Superior temporal gyrus (tissue), 1 donor: ENCODE measurements around the gene ASTN1.
A peak's percentile ranks its signal among the peaks of the same experiment; 100 is the strongest.

Source experiments
- DNase-seq: peaks from one replicate; pipeline ENCODE4 v3.0.0-alpha.2; 2016; ENCODE audit errors: extremely low spot score

ASTN1 gene

GRCh38 chr1:176993587-176993986 is 170.9 kb downstream of the ASTN1 start:
- no peak for DNase-seq

- no peak for DNase-seq
Measured at GRCh38 chr1:176989754-176990153, 174.8 kb downstream of the ASTN1 start.

- DNase-seq = no peak
Measured at GRCh38 chr1:176989023-176989422, 175.5 kb downstream of the ASTN1 start.

GRCh38 chr1:176987016-176987415 is 177.5 kb downstream of the ASTN1 start:
- no peak for DNase-seq

- no peak for DNase-seq
Measured at GRCh38 chr1:176983731-176984130, 180.8 kb downstream of the ASTN1 start.

- no peak for DNase-seq
Measured at GRCh38 chr1:176976771-176977170, 187.7 kb downstream of the ASTN1 start.

DNA sequence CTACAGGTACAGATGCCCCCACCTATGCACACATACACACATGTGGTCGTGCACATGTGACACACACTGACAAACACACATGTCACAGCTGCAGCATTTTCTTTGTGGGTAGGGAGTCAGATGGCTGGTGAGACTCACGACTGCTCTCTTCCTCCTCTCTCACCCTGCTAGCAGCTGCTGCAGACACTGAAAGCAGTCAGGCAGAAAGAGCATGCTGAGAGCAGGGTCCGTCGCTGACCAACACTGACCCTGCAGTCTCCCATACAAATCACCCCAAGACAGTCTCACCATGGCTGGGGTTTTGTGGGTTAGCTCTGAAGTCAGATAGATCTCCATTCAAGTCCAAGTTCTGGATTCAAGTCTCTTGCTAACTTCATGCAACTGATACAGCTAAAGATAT is 188.3 kb downstream of the ASTN1 start:
- DNase-seq = no peak

DNA sequence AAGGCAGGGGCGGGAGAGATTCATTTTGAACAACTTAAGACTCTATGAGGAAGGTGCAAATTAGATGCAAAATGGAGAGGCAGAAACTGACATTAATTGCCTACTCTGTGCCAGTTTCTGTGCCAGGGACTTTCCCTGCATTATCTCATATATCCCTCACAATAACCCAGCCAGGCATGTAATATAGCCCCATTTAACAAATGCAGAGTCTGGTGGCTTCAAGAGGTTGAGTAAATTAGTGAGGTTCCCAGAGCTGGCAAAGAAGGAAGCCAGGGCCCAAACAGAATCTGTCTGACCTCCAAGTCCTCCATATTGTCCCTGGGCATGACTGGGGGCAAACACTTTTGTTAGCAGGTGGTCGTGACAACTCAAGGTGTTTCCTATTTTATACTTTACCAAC is 199.8 kb downstream of the ASTN1 start:
- DNase-seq = no peak

DNA sequence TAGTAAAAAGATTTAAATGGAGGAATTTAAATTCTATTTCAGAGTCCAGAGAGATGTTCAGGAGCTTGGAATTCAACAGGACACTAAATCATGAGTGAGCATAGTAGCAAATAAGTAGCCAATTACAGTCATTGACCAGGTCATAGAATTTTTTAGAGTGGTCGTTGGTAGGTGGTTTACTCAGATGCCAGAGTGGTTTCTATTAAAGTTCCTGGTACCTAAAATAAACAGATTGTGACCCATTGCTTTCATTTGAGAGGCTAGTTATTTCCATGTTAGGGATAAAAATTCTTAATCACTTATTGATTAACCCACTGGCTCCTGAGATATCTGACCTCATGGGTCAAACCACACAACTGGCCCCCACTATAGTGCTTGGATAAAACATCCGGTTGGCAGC is 201.3 kb downstream of the ASTN1 start:
- DNase-seq = no peak

DNA sequence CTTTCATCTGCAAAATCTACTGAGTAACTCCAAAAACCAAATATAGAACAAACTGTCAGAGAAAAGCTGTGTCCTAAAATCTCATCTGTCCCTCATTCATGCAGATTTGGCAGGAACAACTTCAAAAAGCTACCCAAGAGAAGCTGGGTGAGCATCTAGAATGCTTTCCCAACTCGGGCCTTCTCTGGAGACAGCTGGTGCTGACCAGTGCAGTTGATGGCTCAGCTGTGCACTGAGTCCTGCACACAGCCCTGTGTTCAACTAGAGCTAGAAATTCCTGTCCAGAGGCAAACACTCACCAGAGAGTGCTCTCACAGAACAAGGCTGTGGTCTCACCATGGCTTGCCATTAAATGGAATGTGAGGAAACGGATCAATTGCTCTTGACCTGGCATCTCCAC is 202.8 kb downstream of the ASTN1 start:
- peak; percentile 27 for DNase-seq

GRCh38 chr1:176959191-176959820 is 205.2 kb downstream of the ASTN1 start:
- DNase-seq = no peak

- no peak for DNase-seq
Measured at GRCh38 chr1:176957603-176958002, 206.9 kb downstream of the ASTN1 start.

- DNase-seq = no peak
Measured at GRCh38 chr1:176954242-176954641, 210.3 kb downstream of the ASTN1 start.

DNA sequence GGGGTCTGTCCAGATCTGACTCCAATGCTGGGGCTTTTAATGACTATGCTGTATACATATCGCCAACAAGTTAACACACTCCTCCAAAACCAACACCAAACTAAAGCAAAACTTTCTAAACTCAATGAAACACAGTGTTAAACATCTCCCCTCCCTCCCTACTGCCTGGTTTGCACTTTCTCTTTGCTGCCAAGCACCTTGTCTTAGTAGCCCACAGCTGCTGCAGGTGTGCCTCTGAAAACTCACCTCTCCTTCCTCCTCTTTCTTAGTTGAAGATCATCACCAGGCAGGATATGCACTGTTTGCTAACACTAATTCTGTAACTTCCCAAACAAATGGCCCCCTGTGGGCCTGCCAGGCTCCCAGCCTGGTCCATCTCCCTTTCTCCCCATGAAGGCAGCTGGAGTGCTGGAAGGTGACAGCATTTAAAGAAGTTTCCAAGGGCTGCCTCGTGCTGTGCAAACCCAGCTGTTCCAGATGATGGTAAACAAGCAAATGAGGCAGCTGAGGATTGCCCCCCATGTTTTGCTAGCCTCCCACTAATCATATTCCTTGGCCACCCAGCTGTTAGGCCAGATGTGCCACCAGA is 213.7 kb downstream of the ASTN1 start:
- no peak for DNase-seq

DNA sequence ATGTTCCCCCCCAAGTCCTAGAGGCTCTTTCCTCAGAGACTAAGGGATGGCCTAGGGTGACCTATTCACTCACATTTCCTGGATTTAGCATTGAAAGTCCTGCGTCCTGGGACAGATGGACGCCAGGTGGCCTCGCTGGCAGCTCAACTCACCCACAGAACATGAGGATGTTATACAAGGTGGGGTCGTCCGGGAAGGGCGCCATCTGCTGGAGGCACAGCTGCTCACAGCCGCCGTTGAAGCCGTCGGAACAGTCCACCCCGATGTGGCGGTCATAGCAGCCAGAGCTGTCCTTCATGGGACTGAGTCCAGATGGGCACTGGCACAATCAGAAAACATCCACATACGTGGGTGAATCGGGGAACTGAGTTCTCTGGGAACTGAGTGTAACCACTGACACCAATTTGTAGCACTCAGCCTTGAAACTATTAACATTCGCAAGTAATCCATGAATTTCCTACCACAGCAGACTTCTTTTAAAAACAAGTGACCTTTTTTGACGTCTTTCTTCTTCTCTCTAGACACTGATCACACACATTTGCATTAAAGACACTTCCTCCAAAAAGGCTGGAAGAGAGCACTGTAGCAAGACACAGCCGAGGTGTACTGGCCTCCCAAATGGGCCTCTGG is 215.4 kb downstream of the ASTN1 start:
- no peak for DNase-seq

DNA sequence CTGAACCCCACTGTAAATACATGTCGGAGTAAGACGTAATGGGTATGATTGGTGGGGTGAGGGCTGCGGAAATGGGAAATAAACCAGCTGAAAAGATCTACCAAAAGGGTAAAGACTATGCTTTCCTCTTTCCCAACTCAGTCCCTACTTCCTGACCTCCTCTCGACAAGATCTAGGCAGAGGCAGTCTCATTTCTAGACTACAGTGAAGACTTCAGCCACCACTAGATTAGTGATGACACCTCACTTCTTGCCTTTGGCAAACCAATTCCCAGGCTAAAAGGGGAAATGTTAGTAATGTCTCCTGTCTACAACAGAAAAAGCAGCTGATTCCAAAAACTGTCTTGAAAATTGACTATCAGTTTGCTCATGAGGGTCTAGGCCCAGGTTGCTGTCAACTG is 219.9 kb downstream of the ASTN1 start:
- no peak for DNase-seq

DNA sequence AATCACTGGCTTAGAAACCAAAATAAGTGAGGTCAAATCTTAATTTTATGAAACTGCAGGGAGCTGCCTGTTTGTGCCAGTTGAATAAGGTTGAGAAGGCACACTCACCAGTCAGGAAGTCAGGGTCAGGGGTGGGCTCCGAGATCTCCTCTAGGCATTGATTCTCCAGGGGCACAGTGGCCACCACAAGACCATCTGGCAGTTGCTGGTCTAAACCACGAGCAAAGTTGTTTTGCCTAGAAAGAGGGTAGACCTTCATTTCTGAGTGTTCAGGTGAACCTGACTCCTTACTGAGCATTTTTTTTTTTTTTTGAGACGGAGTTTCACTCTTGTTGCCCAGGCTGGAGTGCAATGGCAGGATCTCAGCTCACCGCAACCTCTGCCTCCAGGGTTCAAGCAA is 220.7 kb downstream of the ASTN1 start:
- no peak for DNase-seq

DNA sequence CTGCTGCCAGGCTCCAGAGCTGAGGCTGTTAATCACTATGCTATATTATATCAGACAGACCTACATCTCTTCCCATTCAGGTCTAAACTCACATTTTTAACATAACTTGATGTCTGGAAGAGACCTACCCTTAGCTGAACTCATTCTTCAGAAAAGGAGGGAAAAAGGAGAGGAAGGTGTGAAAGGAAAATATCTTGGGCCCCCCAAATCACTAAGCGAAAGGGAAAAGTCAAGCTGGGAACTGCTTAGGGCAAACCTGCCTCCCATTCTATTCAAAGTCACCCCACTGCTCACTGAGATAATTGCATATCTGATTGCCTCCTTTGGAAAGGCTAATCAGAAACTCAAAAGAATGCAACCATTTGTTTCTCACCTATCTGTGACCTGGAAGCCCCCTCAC is 222.2 kb downstream of the ASTN1 start:
- no peak for DNase-seq

GRCh38 chr1:176939993-176940392 is 224.5 kb downstream of the ASTN1 start:
- DNase-seq = peak; percentile 42

DNA sequence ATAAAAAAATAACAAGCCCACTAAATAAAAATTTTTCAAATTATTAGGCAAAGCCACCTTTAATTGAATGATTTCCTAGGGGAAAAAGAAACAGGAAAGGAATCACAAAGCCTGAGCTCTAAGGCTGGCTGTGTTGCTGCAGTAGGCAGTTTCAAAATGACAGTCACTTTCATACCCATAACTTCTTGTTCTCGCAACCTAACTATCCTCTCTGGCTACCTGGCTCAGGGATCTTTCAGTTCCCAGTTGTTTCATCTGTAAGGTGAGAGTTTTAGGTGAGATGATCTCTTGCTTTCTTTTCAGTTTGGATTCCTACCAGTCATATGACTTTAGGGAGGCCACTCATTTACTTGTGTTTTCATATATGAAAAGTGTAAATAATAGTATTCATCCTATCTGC is 226.1 kb downstream of the ASTN1 start:
- no peak for DNase-seq

- DNase-seq = no peak
Measured at GRCh38 chr1:176934370-176934769, 230.1 kb downstream of the ASTN1 start.

DNA sequence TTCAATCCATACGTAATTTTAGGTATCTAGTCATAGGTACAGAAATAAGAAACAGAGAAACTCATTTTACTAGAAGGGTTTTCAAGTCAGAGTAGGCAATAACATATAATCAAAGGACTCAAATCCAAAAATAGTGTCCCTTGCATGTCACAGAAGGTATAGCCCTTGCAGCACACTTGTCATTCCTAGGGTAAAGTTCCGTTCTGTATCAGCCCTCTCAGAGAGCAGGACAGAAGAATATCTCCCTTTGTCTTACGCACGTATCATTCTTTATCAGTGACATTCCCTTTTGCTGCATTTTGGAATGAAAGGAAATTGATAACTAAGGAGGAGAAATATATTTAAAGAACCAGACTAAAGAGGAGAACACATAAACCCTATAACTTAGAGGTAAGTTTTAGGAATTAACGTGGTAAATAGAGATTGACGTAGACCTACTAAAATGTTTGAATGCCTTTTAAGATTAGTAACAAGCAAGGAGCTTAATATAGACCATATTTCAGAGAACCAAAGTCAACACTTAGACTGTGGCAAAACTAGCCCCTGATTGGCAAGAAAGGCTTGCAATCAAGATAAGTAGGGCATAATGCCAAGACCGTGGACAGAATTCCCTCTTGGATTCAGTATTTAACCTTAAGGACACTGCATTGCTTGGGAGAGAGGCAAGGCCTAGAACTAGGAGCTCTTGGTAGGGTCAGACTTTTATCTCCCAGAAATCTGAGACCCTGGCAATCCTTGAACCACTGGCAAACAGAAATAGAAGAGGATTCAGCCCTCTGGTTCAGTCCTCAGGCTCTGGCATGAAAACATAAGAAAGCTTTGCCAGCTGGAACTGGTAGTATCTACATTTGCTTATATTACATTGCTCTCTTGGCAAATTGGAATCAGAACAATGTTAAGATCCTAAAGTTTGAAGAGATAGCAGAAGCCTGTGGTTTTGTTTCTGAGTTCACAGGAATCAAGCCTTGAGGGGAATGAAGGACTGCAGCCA is 232.1 kb downstream of the ASTN1 start:
- no peak for DNase-seq
